ENCODE measurements around the gene AHDC1. TPM values are rescaled to one million over a fixed set of nuclear protein-coding genes. Genes with fewer than 3 reads are reported as not detected.

The AHDC1 gene
- total and polyA plus RNA-seq, 9 of the 15 experiments (the other 6 are each of a cell fraction or from before 2014, with no cell fraction given): 0.21 to 36.4 (median 4.7) TPM

- TF ChIP-seq ZNF740 (CRISPR knock-in tag; IDR thresholded peaks at IDR 0.05) (no peak; the same call in 1 of the 2 replicates), ZNF740 (tag; IDR thresholded peaks at IDR 0.05) (no peak), PCBP2 (IDR thresholded peaks at IDR 0.05; ENCODE audit: low read depth, low read length, poor library complexity, severe bottlenecking) (no peak), ZNF263 (CRISPR knock-in tag; IDR thresholded peaks at IDR 0.05; ENCODE audit: borderline replicate concordance) (peak; percentile 79), RBFOX2 (IDR thresholded peaks at IDR 0.05; ENCODE audit: low read depth, low read length) (peak; percentile 28; the same call in 1 of the 2 replicates), SMC3 (conservative IDR thresholded peaks at IDR 0.05; ENCODE audit: insufficient read depth, low read depth, low read length) (no peak), HMGXB4 (CRISPR knock-in tag; IDR thresholded peaks at IDR 0.05) (no peak), CBX8 (IDR thresholded peaks at IDR 0.05; ENCODE audit: borderline replicate concordance, extremely low read depth, low read depth, low read length, poor library complexity, severe bottlenecking) (no peak), CCNT2 (IDR thresholded peaks at IDR 0.05; ENCODE audit: borderline replicate concordance, extremely low read depth, insufficient read length, low read depth, low read length) (peak; percentile 44), ZBTB40 (IDR thresholded peaks at IDR 0.05) (no peak), ZBTB40 (CRISPR knock-in tag; IDR thresholded peaks at IDR 0.05) (0 out of 2 replicates have a peak, but pooled peaks have one; percentile 10), DNMT1 (IDR thresholded peaks at IDR 0.05) (no peak), MAFK (IDR thresholded peaks at IDR 0.05; ENCODE audit: low read length) (no peak)
These were observed 75.8 kb downstream of the AHDC1 start (continued) for GRCh38 chr1:27527890-27528817.

Data from K562 (cell line).